ENCODE data around the gene MEIS3.
"Not testable (repeated sequence)": the region's sequence is repeated elsewhere in the genome, so short reads cannot be mapped to it uniquely, and the experiment has no call there.

The MEIS3 gene

GRCh38 chr19:47371261-47371660, 48.1 kb downstream of the MEIS3 start:
- DNase-seq, result no peak
- Mint-ChIP-seq H3K27me3 (ENCODE audit: low read depth, poor library complexity) (peaks cover 2% of the 10 kb centered on the region), H3K4me3 (no peak overlapping the region), H3K27ac (no peak overlapping the region), H3K36me3 (ENCODE audit: low read depth) (peaks cover 22% of the 10 kb centered on the region), H3K4me1 (no peaks in the 10 kb centered on the region), H3K9me3 (no peaks in the 10 kb centered on the region)
- no peak for TF ChIP-seq CTCF (IDR thresholded peaks at IDR 0.05)

- Mint-ChIP-seq H3K27ac (peak overlapping the region; percentile 56), H3K9me3 (no peaks in the 10 kb centered on the region), H3K4me1 (no peaks in the 10 kb centered on the region), H3K36me3 (ENCODE audit: low read depth) (peaks cover 28% of the 10 kb centered on the region), H3K27me3 (ENCODE audit: low read depth, poor library complexity) (peaks cover 2% of the 10 kb centered on the region), H3K4me3 (no peak overlapping the region)
- TF ChIP-seq CTCF (IDR thresholded peaks at IDR 0.05), result no peak
- DNase-seq, result no peak
These were observed 49.2 kb downstream of the MEIS3 start for GRCh38 chr19:47370045-47370611.

GRCh38 chr19:47365455-47365854, 53.9 kb downstream of the MEIS3 start:
- not testable (repeated sequence) for H3K9me3 Mint-ChIP-seq; H3K27me3 Mint-ChIP-seq (ENCODE audit: low read depth, poor library complexity); H3K4me3 Mint-ChIP-seq; DNase-seq; H3K27ac Mint-ChIP-seq; H3K4me1 Mint-ChIP-seq
- peaks cover 50% of the 10 kb centered on the region for H3K36me3 Mint-ChIP-seq (ENCODE audit: low read depth)

GRCh38 chr19:47363758-47364531, 55.4 kb downstream of the MEIS3 start:
- no peaks in the 10 kb centered on the region for H3K4me1 Mint-ChIP-seq
- H3K4me3 Mint-ChIP-seq, result no peak overlapping the region
- H3K27ac Mint-ChIP-seq, result no peak overlapping the region
- TF ChIP-seq CTCF (IDR thresholded peaks at IDR 0.05), result no peak
- H3K36me3 Mint-ChIP-seq (ENCODE audit: low read depth), result peaks cover 49% of the 10 kb centered on the region
- H3K9me3 Mint-ChIP-seq, result no peaks in the 10 kb centered on the region
- DNase-seq, result no peak
- H3K27me3 Mint-ChIP-seq (ENCODE audit: low read depth, poor library complexity), result no peaks in the 10 kb centered on the region

GRCh38 chr19:47362321-47362720, 57.0 kb downstream of the MEIS3 start:
- no peak for TF ChIP-seq CTCF (IDR thresholded peaks at IDR 0.05)
- no peaks in the 10 kb centered on the region for H3K27me3 Mint-ChIP-seq (ENCODE audit: low read depth, poor library complexity)
- no peaks in the 10 kb centered on the region for H3K4me1 Mint-ChIP-seq
- peaks cover 63% of the 10 kb centered on the region for H3K36me3 Mint-ChIP-seq (ENCODE audit: low read depth)
- no peak overlapping the region for H3K27ac Mint-ChIP-seq
- DNase-seq, result no peak
- H3K4me3 Mint-ChIP-seq, result no peak overlapping the region
- no peaks in the 10 kb centered on the region for H3K9me3 Mint-ChIP-seq

- no peak for DNase-seq
- Mint-ChIP-seq H3K4me3 (no peak overlapping the region), H3K9me3 (no peaks in the 10 kb centered on the region), H3K27me3 (ENCODE audit: low read depth, poor library complexity) (no peaks in the 10 kb centered on the region), H3K4me1 (no peaks in the 10 kb centered on the region), H3K36me3 (ENCODE audit: low read depth) (peaks cover 81% of the 10 kb centered on the region), H3K27ac (peak overlapping the region; percentile 29)
- TF ChIP-seq CTCF (IDR thresholded peaks at IDR 0.05), result no peak
These were observed 60.4 kb downstream of the MEIS3 start for GRCh38 chr19:47358936-47359335.

All from nephron progenitor cell (in vitro differentiated cells).